Mesothelial cell of epicardium (in vitro differentiated cells): ENCODE data around the gene AJM1. TPM values are rescaled to one million over a fixed set of nuclear protein-coding genes. Genes with fewer than 3 reads are reported as not detected.
"Not testable (repeated sequence)": the region's sequence is repeated elsewhere in the genome, so short reads cannot be mapped to it uniquely, and the experiment has no call there.

Source experiments
- DNase-seq, 2 experiments: peaks; one replicate each; pipeline ENCODE4 v3.0.0; 2021; ENCODE audit warnings: low spot score in 2 of 2; ENCODE audit not compliant: unreplicated experiment in 2 of 2
- H3K27ac Mint-ChIP-seq: 2 replicates; pipeline ENCODE4 v1.8.0; 2021; ENCODE audit warnings: mixed read lengths
- H3K27me3 Mint-ChIP-seq: 2 replicates; pipeline ENCODE4 v1.8.0; 2021; ENCODE audit warnings: low read depth, mixed read lengths
- H3K36me3 Mint-ChIP-seq: 2 replicates; pipeline ENCODE4 v1.8.0; 2021; ENCODE audit warnings: mixed read lengths
- H3K4me1 Mint-ChIP-seq: 2 replicates; pipeline ENCODE4 v1.8.0; 2021; ENCODE audit warnings: mixed read lengths
- H3K4me3 Mint-ChIP-seq: 2 replicates; pipeline ENCODE4 v1.8.0; 2021; ENCODE audit warnings: mild to moderate bottlenecking, moderate library complexity, mixed read lengths
- H3K9me3 Mint-ChIP-seq: 2 replicates; pipeline ENCODE4 v1.8.0; 2021; ENCODE audit warnings: mixed read lengths
- CTCF ChIP-seq: fragments of 200-600 bp; sonication (generic); IDR thresholded peaks from one replicate; pipeline ENCODE4 v1.5.0; 2021; ENCODE audit warnings: antibody characterized with exemption; ENCODE audit not compliant: unreplicated experiment
- total RNA-seq: library from RNA; stranded (reverse); gene quantifications from 3 replicates; pipeline ENCODE4 v1.2.1, GENCODE V29; 2021

AJM1 gene
- total RNA-seq: 3.1 to 3.8 TPM (median 3.6 TPM) in 3 replicates

DNA sequence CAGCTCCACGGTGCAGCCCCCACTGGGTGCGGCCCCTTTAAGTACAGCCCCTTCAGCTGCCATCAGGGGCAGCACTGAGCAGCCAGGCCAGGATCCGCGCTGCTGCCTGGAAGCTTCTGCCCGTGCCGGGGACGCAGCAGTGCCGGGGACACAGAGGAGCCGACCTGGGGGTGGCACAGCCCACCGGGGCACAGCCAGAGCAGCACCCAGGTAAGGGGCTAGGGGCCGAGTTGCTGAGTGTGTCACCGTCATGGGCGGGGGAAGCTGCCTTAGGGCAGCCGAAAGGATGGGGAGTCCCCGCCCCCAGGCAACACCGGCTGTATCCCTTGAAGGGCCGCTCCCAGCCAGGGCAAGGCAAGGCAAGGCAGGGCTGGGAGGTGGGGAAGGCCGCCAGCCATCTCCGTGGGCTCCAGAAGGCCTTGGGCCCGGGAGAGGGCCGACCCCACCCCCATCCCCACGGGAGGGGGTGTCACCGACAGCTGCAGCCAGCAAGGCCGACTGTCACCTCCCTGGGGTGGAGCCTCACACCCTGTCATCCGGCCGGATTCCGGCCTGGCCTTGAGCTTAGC is at the start of gene AJM1:
Gene AJM1 (plus strand): TSS at position 99 of the 569 bp plus-strand sequence. CDS start 1,937 bp downstream, outside the sequence.
- peak within 1 kb of the TSS; percentile 63 for H3K4me3 Mint-ChIP-seq
- H3K9me3 Mint-ChIP-seq, H3K36me3 Mint-ChIP-seq: not testable (repeated sequence)
- TF ChIP-seq CTCF: peak; percentile 91
- peak within 1 kb of the TSS; percentile 30 for H3K27ac Mint-ChIP-seq
- DNase-seq: peak in 1 of 2 experiments; percentile 88
- peaks cover 20% of the 10 kb centered on the region for H3K4me1 Mint-ChIP-seq
- peaks cover 11% of the 10 kb centered on the region for H3K27me3 Mint-ChIP-seq

DNA sequence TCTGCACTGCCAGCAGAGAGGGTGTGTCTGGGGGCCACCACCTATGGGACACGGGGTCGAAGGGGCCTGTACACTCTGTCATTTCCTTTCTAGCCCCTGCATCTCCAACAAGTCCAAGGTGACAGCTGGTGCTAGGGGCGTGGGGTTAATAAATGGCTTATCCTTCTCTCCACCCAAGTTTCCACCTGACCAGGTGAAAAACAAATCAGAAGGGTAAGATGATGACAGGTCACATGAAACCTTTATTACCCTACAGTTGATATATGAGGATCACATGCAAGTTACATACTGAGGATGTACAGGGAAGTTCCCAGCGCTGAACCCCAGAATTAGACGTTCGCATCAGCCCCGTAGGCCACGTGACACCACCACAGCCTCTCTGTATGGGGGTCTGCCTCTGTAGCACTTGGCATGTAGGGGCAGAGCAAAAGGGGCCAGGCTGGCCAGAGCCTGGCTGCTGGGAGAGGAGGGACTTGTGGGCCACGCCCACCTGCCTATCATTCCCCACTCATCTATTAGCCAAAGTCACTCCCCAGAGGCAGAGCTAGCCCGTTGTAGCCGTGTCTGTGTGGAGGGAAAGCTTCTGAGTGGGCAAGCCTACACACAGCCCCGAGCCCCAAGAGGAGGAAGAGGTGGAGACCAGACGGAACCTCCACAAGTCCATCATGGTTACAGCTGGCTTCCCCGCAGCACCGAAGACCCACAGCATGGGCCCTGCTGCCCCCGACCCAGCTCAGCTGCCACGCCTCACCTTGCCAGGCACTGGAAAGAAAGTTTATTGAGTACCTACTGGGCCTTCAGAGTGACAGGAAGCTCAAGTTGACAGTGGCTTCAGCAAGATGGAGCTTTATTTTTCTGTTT is 49.0 kb upstream of the AJM1 start:
- no peaks in the 10 kb centered on the region for H3K27me3 Mint-ChIP-seq
- H3K4me1 Mint-ChIP-seq: peaks cover 67% of the 10 kb centered on the region
- H3K9me3 Mint-ChIP-seq: no peaks in the 10 kb centered on the region
- TF ChIP-seq CTCF: no peak
- peak overlapping the region; percentile 47 for H3K4me3 Mint-ChIP-seq
- H3K27ac Mint-ChIP-seq: peak overlapping the region; percentile 69
- no peak for DNase-seq
- H3K36me3 Mint-ChIP-seq: peaks cover 6% of the 10 kb centered on the region

- Mint-ChIP-seq H3K27me3 (no peaks in the 10 kb centered on the region), H3K4me1 (peaks cover 56% of the 10 kb centered on the region), H3K4me3 (no peak overlapping the region), H3K27ac (peak overlapping the region; percentile 50), H3K36me3 (peaks cover 6% of the 10 kb centered on the region), H3K9me3 (no peaks in the 10 kb centered on the region)
- no peak for DNase-seq
- TF ChIP-seq CTCF: no peak
Measured at GRCh38 chr9:136794281-136794999, 47.8 kb upstream of the AJM1 start.

DNA sequence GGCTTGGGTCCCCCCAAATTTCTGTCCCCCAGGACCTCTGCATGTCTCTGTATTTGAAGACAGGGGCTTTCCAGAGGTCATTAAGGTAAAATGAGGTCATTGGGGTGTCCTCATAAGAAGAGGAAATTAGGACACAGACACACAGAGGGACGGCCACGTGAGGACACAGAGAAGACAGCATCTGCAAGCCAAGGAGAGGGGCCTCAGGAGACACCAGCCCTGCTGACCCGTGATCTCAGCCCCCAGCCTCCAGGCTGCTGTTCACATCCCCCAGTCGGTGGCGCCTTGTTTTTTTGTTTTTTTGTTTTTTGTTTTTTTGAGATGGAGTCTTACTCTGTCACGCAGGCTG is 47.3 kb upstream of the AJM1 start:
- TF ChIP-seq CTCF: no peak
- Mint-ChIP-seq H3K9me3 (no peaks in the 10 kb centered on the region), H3K36me3 (peaks cover 6% of the 10 kb centered on the region), H3K27ac (peak overlapping the region; percentile 50), H3K4me3 (peak overlapping the region; percentile 22), H3K27me3 (no peaks in the 10 kb centered on the region), H3K4me1 (peaks cover 52% of the 10 kb centered on the region)
- DNase-seq: no peak

DNA sequence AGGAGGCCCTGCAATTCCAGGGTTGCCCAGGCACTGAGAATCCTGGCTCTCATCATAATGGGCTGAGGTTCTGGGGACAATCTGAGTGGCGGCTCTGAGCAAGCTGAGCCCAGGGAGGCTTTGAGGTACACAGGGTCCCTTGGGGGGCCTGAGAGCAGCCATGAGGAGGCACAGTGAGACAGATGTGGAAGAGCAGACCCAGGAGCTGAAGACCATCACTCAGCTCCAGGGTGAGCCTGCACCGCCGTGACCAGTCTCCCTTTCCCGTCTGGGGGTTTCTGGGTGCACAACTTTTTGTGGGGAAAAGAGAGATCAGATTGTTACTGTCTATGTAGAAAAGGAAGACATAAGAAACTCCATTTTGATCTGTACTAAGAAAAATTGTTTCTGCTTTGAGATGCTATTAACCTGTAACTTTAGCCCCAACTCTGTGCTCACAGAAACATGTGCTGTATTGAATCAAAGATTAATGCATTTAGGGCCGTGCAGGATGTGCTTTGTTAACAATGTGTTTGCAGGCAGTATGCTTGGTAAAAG is 46.0 kb upstream of the AJM1 start, which contains the start of gene CCDC183:
Gene CCDC183 (plus strand): TSS at position 101 of the 537 bp plus-strand sequence. CDS start 60 bp downstream, at position 161.
- Mint-ChIP-seq H3K27me3 (no peaks in the 10 kb centered on the region), H3K9me3 (no peaks in the 10 kb centered on the region), H3K4me1 (peaks cover 56% of the 10 kb centered on the region), H3K4me3 (peak within 1 kb of the TSS; percentile 57), H3K36me3 (peaks cover 6% of the 10 kb centered on the region), H3K27ac (peak within 1 kb of the TSS; percentile 97)
- no peak for DNase-seq
- no peak for TF ChIP-seq CTCF

GRCh38 chr9:136796775-136797347 is 45.4 kb upstream of the AJM1 start:
- not testable (repeated sequence) for H3K36me3 Mint-ChIP-seq, H3K27me3 Mint-ChIP-seq, H3K9me3 Mint-ChIP-seq
- H3K4me1 Mint-ChIP-seq: peaks cover 56% of the 10 kb centered on the region
- peak in 1 of 2 experiments; percentile 61 for DNase-seq
- H3K27ac Mint-ChIP-seq: peak overlapping the region; percentile 97
- peak overlapping the region; percentile 57 for H3K4me3 Mint-ChIP-seq
